ENCODE data around the gene ANP32A. TPM values are rescaled to one million over a fixed set of nuclear protein-coding genes. Genes with fewer than 3 reads are reported as not detected.
A peak's percentile ranks its signal among the peaks of the same experiment; 100 is the strongest.

Gene ANP32A
- total and polyA plus RNA-seq, 3 donors from 2014 or later: 32.9 to 49.5 (median 41.3) TPM

GRCh38 chr15:68732451-68732850 lies 88.2 kb downstream of the ANP32A start:
- peaks cover 7% of the 10 kb centered on the region for H3K4me1 ChIP-seq
- H3K27me3 ChIP-seq: no peaks in the 10 kb centered on the region
- 100% methylated on average over 2 of the region's 2 CpGs for WGBS, 2 donors
- intact Hi-C loops (cut with DNase I; ENCODE audit: low total_unique reads): no loop called here
- H3K9me3 ChIP-seq: no peaks in the 10 kb centered on the region
- no peaks in the 10 kb centered on the region for H3K36me3 ChIP-seq (ENCODE audit: low read depth, missing control alignments)
- no peak for TF ChIP-seq POLR2A (IDR thresholded peaks at IDR 0.05)
- TF ChIP-seq CTCF (IDR thresholded peaks at IDR 0.05): no peak
- no peak for DNase-seq
- H3K4me3 ChIP-seq: no peak overlapping the region
- H3K27ac ChIP-seq: no peak overlapping the region

GRCh38 chr15:68730976-68731897 lies 89.5 kb downstream of the ANP32A start:
- DNase-seq: peak; percentile 30
- Histone ChIP-seq H3K27me3 (no peaks in the 10 kb centered on the region), H3K4me1 (peaks cover 7% of the 10 kb centered on the region), H3K27ac (no peak overlapping the region), H3K36me3 (ENCODE audit: low read depth, missing control alignments) (no peaks in the 10 kb centered on the region), H3K4me3 (no peak overlapping the region), H3K9me3 (no peaks in the 10 kb centered on the region)
- intact Hi-C loops (cut with DNase I; ENCODE audit: low total_unique reads): no loop called here
- WGBS, 2 donors: 51 to 57% methylated on average over 14 to 15 of the region's 15 CpGs
- no peak for TF ChIP-seq CTCF (IDR thresholded peaks at IDR 0.05)
- no peak for TF ChIP-seq POLR2A (IDR thresholded peaks at IDR 0.05)

- intact Hi-C loops (cut with DNase I; ENCODE audit: low total_unique reads): no loop called here
- H3K27ac ChIP-seq: no peak overlapping the region
- peaks cover 7% of the 10 kb centered on the region for H3K4me1 ChIP-seq
- H3K36me3 ChIP-seq (ENCODE audit: low read depth, missing control alignments): no peaks in the 10 kb centered on the region
- H3K4me3 ChIP-seq: no peak overlapping the region
- TF ChIP-seq CTCF (IDR thresholded peaks at IDR 0.05) (peak; percentile 36 to 51 (median 46)), POLR2A (IDR thresholded peaks at IDR 0.05) (no peak)
- no peaks in the 10 kb centered on the region for H3K9me3 ChIP-seq
- DNase-seq: peak; percentile 56
- WGBS, 2 donors: 48 to 52% methylated on average over 6 of the region's 6 CpGs
- H3K27me3 ChIP-seq: no peaks in the 10 kb centered on the region
Observed at GRCh38 chr15:68730471-68730919, 90.2 kb downstream of the ANP32A start.

- H3K36me3 ChIP-seq (ENCODE audit: low read depth, missing control alignments): no peaks in the 10 kb centered on the region
- H3K4me1 ChIP-seq: peaks cover 7% of the 10 kb centered on the region
- DNase-seq: no peak
- no peak overlapping the region for H3K4me3 ChIP-seq
- WGBS, 2 donors: 46 to 59% methylated on average over 6 to 8 of the region's 8 CpGs
- intact Hi-C loops (cut with DNase I; ENCODE audit: low total_unique reads): no loop called here
- no peaks in the 10 kb centered on the region for H3K27me3 ChIP-seq
- no peak for TF ChIP-seq CTCF (IDR thresholded peaks at IDR 0.05)
- TF ChIP-seq POLR2A (IDR thresholded peaks at IDR 0.05): no peak
- no peaks in the 10 kb centered on the region for H3K9me3 ChIP-seq
- H3K27ac ChIP-seq: no peak overlapping the region
Observed at GRCh38 chr15:68729789-68730411, 90.8 kb downstream of the ANP32A start.

Small RNA genes within 50 kb of the gene (microRNA-seq; reads per million reads assigned to microRNA genes)
- gene MIR4312 (ENCODE audit: borderline number of aligned reads in 2 of 2, borderline replicate concordance in 1 of 2): 0 reads per million in 2 donors

Small RNA genes within 50 kb of the gene (small RNA-seq; reads per million reads assigned to genes)
- gene MIR4312: 0 reads per million in 2 donors

Other genes starting within 250 kb of the ANP32A start
- 1 to 10 TPM; 1.4 to 2.2 TPM for gene CORO2B, start 241.9 kb downstream of the ANP32A start, total RNA-seq
- 4.3 TPM for gene CORO2B, start 241.9 kb downstream of the ANP32A start, polyA plus RNA-seq (ENCODE audit: insufficient read depth, low read depth, low replicate concordance)
- 10 to 100 TPM; 50.4 to 67.1 TPM for gene SPESP1, start 109.6 kb upstream of the ANP32A start, total RNA-seq
- gene SPESP1, start 109.6 kb upstream of the ANP32A start, polyA plus RNA-seq (ENCODE audit: insufficient read depth, low read depth, low replicate concordance): 67.6 TPM
- 10 to 100 TPM; 10.7 to 12.2 TPM for gene NOX5, start 193.8 kb upstream of the ANP32A start, total RNA-seq
- gene NOX5, start 193.8 kb upstream of the ANP32A start, polyA plus RNA-seq (ENCODE audit: insufficient read depth, low read depth, low replicate concordance): 7.9 TPM

Measured in testis (tissue), 3 donors.